ENCODE measurements around the gene MPDZ. TPM values are rescaled to one million over a fixed set of nuclear protein-coding genes. Genes with fewer than 3 reads are reported as not detected.

Gene MPDZ
- total RNA-seq, 1 donor from 2014 or later: 31.0 TPM

DNA sequence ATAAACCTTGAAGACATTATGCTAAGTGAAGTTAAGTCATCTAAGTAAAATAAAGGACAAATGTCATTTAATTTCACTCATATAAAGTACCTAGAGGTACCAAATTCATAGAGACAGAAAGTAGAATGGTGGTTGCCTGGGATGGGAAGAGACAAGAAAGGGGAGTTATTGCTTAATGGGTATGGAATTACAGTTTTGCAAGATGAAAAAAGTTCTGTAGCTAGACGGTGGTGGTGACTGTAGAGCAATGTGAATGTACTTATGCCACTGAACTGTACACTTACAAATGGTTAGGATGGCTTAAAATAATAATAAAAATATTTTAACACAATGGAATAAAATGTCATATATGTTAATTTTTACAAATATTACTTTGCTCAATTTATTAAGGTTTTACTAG lies 128.0 kb downstream of the MPDZ start:
- no peak for FAIRE-seq

DNA sequence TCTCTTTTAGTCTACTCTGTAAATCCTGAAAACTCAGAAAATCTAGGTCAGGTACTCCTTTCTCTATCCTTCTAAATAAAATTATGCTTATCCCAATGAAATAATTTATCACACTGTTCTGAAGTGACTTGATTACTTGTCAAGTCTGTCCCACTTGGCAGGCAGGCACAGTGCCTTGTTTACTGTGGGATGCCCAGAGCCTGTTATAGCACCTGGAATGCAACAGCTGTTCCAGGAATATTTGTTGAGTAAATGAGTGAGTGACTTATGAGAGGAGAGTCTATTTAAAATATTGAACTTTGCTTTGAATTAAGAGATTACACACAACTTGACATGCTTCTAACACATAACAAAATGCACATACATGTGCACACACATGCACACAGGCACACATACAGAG lies 130.0 kb downstream of the MPDZ start:
- no peak for FAIRE-seq
- Mint-ChIP-seq H3K36me3 (ENCODE audit: low read depth, unreplicated experiment) (peaks cover 5% of the 10 kb centered on the region), H3K27ac (ENCODE audit: unreplicated experiment) (no peak overlapping the region)

More for the DNA sequence above, 128.0 kb downstream of the MPDZ start:
- no peak overlapping the region for H3K4me3 ChIP-seq (ENCODE audit: insufficient read depth, low read depth, low read length)
- H3K79me2 ChIP-seq (ENCODE audit: insufficient read depth, low read length): no peaks in the 10 kb centered on the region
- Mint-ChIP-seq H3K36me3 (ENCODE audit: low read depth, unreplicated experiment) (peaks cover 5% of the 10 kb centered on the region), H3K27ac (ENCODE audit: unreplicated experiment) (no peak overlapping the region), H3K9me3 (ENCODE audit: unreplicated experiment) (no peaks in the 10 kb centered on the region), H3K27me3 (ENCODE audit: low read depth, unreplicated experiment) (no peaks in the 10 kb centered on the region), H3K4me3 (ENCODE audit: unreplicated experiment) (no peak overlapping the region), H3K4me1 (ENCODE audit: low read depth, unreplicated experiment) (no peaks in the 10 kb centered on the region)
- H3K4me2 ChIP-seq (ENCODE audit: low read length): no peak overlapping the region
- no peak overlapping the region for H3K9ac ChIP-seq (ENCODE audit: low read length)
- no peak overlapping the region for H3K27ac ChIP-seq (ENCODE audit: low read depth, low read length)
- H2AFZ ChIP-seq (ENCODE audit: low read depth, low read length): no peak overlapping the region
- H3K36me3 ChIP-seq (ENCODE audit: insufficient read depth, low read length): peaks cover 8% of the 10 kb centered on the region
- H4K20me1 ChIP-seq (ENCODE audit: insufficient read depth, low read length): no peaks in the 10 kb centered on the region
- no peak for DNase-seq (ENCODE audit: low read depth)
- H3K9me3 ChIP-seq (ENCODE audit: insufficient read depth, low read depth, low read length): no peaks in the 10 kb centered on the region
- TF ChIP-seq, protein P1, sequence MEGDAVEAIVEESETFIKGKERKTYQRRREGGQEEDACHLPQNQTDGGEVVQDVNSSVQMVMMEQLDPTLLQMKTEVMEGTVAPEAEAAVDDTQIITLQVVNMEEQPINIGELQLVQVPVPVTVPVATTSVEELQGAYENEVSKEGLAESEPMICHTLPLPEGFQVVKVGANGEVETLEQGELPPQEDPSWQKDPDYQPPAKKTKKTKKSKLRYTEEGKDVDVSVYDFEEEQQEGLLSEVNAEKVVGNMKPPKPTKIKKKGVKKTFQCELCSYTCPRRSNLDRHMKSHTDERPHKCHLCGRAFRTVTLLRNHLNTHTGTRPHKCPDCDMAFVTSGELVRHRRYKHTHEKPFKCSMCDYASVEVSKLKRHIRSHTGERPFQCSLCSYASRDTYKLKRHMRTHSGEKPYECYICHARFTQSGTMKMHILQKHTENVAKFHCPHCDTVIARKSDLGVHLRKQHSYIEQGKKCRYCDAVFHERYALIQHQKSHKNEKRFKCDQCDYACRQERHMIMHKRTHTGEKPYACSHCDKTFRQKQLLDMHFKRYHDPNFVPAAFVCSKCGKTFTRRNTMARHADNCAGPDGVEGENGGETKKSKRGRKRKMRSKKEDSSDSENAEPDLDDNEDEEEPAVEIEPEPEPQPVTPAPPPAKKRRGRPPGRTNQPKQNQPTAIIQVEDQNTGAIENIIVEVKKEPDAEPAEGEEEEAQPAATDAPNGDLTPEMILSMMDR (IDR thresholded peaks at IDR 0.05; ENCODE audit: insufficient read depth, low read depth, low read length): no peak
- TF ChIP-seq EZH2 (IDR thresholded peaks at IDR 0.05; ENCODE audit: insufficient read depth, low read length): no peak
- no peaks in the 10 kb centered on the region for H3K27me3 ChIP-seq (ENCODE audit: insufficient read depth, low read length)
- no peaks in the 10 kb centered on the region for H3K4me1 ChIP-seq (ENCODE audit: insufficient read depth, low read length)

DNA sequence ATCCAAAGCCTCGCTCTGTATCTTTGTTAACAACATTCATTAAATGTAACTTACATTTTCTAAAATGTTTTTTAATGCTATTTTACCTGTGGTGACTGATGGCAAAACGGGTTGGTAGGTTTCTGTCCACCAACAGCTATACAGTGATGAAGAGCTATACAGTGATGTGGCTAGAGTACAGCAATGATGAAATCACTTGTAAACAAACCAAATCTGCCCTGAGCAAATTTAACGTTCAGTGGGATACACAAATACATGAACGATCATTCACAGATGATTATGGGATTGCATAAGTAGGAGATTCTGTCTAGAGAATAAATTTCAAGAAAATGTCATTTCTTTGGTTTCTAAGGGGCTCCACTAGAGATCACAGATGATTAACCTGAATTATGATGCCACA lies 132.7 kb downstream of the MPDZ start:
- Mint-ChIP-seq H3K4me3 (ENCODE audit: unreplicated experiment) (no peak overlapping the region), H3K4me1 (ENCODE audit: low read depth, unreplicated experiment) (peaks cover 25% of the 10 kb centered on the region), H3K27ac (ENCODE audit: unreplicated experiment) (no peak overlapping the region), H3K9me3 (ENCODE audit: unreplicated experiment) (no peaks in the 10 kb centered on the region), H3K27me3 (ENCODE audit: low read depth, unreplicated experiment) (no peaks in the 10 kb centered on the region), H3K36me3 (ENCODE audit: low read depth, unreplicated experiment) (peaks cover 2% of the 10 kb centered on the region)
- Histone ChIP-seq H3K4me2 (ENCODE audit: low read length) (no peak overlapping the region), H3K4me3 (ENCODE audit: insufficient read depth, low read depth, low read length) (no peak overlapping the region), H3K36me3 (ENCODE audit: insufficient read depth, low read length) (peaks cover 8% of the 10 kb centered on the region), H2AFZ (ENCODE audit: low read depth, low read length) (no peak overlapping the region), H3K27me3 (ENCODE audit: insufficient read depth, low read length) (no peaks in the 10 kb centered on the region), H4K20me1 (ENCODE audit: insufficient read depth, low read length) (no peaks in the 10 kb centered on the region), H3K4me1 (ENCODE audit: insufficient read depth, low read length) (no peaks in the 10 kb centered on the region), H3K9ac (ENCODE audit: low read length) (no peak overlapping the region), H3K9me3 (ENCODE audit: insufficient read depth, low read depth, low read length) (no peaks in the 10 kb centered on the region), H3K79me2 (ENCODE audit: insufficient read depth, low read length) (no peaks in the 10 kb centered on the region), H3K27ac (ENCODE audit: low read depth, low read length) (no peak overlapping the region)
- no peak for FAIRE-seq
- no peak for DNase-seq (ENCODE audit: low read depth)
- TF ChIP-seq, protein P1 (IDR thresholded peaks at IDR 0.05; ENCODE audit: insufficient read depth, low read depth, low read length): no peak
- TF ChIP-seq EZH2 (IDR thresholded peaks at IDR 0.05; ENCODE audit: insufficient read depth, low read length): no peak

More for the DNA sequence above, 130.0 kb downstream of the MPDZ start:
- Histone ChIP-seq H3K27me3 (ENCODE audit: insufficient read depth, low read length) (no peaks in the 10 kb centered on the region), H2AFZ (ENCODE audit: low read depth, low read length) (no peak overlapping the region), H3K4me1 (ENCODE audit: insufficient read depth, low read length) (no peaks in the 10 kb centered on the region), H3K79me2 (ENCODE audit: insufficient read depth, low read length) (no peaks in the 10 kb centered on the region), H3K36me3 (ENCODE audit: insufficient read depth, low read length) (peaks cover 8% of the 10 kb centered on the region), H3K9ac (ENCODE audit: low read length) (no peak overlapping the region), H3K4me3 (ENCODE audit: insufficient read depth, low read depth, low read length) (no peak overlapping the region), H3K4me2 (ENCODE audit: low read length) (no peak overlapping the region), H4K20me1 (ENCODE audit: insufficient read depth, low read length) (no peaks in the 10 kb centered on the region), H3K27ac (ENCODE audit: low read depth, low read length) (no peak overlapping the region), H3K9me3 (ENCODE audit: insufficient read depth, low read depth, low read length) (no peaks in the 10 kb centered on the region)
- H3K4me3 Mint-ChIP-seq (ENCODE audit: unreplicated experiment): no peak overlapping the region
- no peaks in the 10 kb centered on the region for H3K27me3 Mint-ChIP-seq (ENCODE audit: low read depth, unreplicated experiment)
- no peak for TF ChIP-seq EZH2 (IDR thresholded peaks at IDR 0.05; ENCODE audit: insufficient read depth, low read length)
- TF ChIP-seq, protein P1 (IDR thresholded peaks at IDR 0.05; ENCODE audit: insufficient read depth, low read depth, low read length): no peak
- peaks cover 9% of the 10 kb centered on the region for H3K4me1 Mint-ChIP-seq (ENCODE audit: low read depth, unreplicated experiment)
- no peak for DNase-seq (ENCODE audit: low read depth)
- no peaks in the 10 kb centered on the region for H3K9me3 Mint-ChIP-seq (ENCODE audit: unreplicated experiment)

Measured in astrocyte (in vitro differentiated cells and primary cell).